ENCODE data around the gene NPSR1. TPM values are rescaled to one million over a fixed set of nuclear protein-coding genes. Genes with fewer than 3 reads are reported as not detected.
"Not testable (repeated sequence)": the region's sequence is repeated elsewhere in the genome, so short reads cannot be mapped to it uniquely, and the experiment has no call there.

Gene NPSR1
- not detected for total RNA-seq

DNA sequence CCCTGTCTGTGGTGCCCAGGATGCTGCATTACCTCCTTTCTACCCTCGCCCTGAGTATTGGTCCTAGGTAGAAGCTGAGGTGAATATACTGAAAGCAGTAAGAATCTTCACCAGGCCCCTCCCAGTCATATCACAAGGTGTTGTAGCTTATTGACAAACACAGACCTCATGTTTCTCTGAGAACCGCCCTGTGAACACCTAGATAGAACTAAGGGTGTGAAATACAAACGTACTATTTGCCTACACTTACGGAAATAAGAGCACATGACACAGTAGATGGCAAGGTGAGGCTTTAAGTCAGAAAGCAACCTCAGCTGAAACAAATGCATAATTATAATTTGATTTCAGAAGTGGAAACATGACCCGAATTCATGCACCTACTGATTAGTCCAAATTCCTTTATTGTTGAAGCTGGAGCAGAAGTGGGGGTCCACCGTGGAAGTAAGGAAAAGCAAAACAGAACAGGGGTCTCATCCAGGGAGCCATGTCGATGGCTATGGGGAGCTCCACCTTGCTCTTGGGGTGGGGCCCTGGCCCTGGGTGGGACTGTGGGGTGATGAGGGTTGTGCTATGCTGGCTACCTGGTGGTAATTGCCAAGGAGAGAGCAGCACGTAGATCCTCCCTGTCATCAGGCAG, at the start of gene NPSR1:
NPSR1 (plus strand) TSS at position 587 of the 637 bp plus-strand sequence. CDS start 195 bp downstream, outside the sequence.
- no peaks in the 10 kb centered on the region for H3K36me3 ChIP-seq
- ATAC-seq (ENCODE audit: insufficient number of reproducible peaks, low FRiP score, low read depth) = no peak
- no peak within 1 kb of the TSS for H3K27ac ChIP-seq
- DNase-seq (ENCODE audit: low spot score) = no peak
- no peak for TF ChIP-seq CTCF (IDR thresholded peaks at IDR 0.05)
- no peaks in the 10 kb centered on the region for H3K9me3 ChIP-seq
- H3K4me1 ChIP-seq (ENCODE audit: control insufficient read depth in 1 of 2, low read depth in 2 of 2) = no peaks in the 10 kb centered on the region
- no peak within 1 kb of the TSS for H3K4me3 ChIP-seq
- no peaks in the 10 kb centered on the region for H3K27me3 ChIP-seq (replicated peaks; ENCODE audit: insufficient read depth)

DNA sequence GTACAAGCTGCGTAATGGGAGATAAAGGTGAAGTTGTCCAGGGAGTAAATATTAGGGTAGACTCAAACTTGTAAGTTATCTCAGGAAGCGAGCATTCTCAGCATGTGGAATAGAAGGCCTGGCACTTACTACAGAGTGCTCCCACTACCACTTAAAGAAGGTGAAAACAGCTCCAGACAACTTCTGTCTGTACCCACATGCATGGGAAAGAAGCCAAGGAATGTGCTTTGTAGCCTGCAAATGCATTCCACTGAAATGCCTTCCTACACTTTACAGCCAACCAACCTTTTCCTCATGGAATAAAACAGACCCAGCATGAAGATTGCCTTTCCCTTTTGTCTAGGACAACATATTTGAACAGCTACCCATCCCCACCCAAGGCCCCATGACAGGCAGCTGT, 45.4 kb upstream of the NPSR1 start:
- TF ChIP-seq CTCF (IDR thresholded peaks at IDR 0.05) = no peak
- Histone ChIP-seq H3K9me3 (no peaks in the 10 kb centered on the region), H3K27me3 (replicated peaks; ENCODE audit: insufficient read depth) (no peaks in the 10 kb centered on the region), H3K27ac (no peak overlapping the region), H3K36me3 (no peaks in the 10 kb centered on the region), H3K4me3 (no peak overlapping the region), H3K4me1 (ENCODE audit: control insufficient read depth in 1 of 2, low read depth in 2 of 2) (no peaks in the 10 kb centered on the region)
- DNase-seq (ENCODE audit: low spot score) (no peak), ATAC-seq (ENCODE audit: insufficient number of reproducible peaks, low FRiP score, low read depth) (no peak)

DNA sequence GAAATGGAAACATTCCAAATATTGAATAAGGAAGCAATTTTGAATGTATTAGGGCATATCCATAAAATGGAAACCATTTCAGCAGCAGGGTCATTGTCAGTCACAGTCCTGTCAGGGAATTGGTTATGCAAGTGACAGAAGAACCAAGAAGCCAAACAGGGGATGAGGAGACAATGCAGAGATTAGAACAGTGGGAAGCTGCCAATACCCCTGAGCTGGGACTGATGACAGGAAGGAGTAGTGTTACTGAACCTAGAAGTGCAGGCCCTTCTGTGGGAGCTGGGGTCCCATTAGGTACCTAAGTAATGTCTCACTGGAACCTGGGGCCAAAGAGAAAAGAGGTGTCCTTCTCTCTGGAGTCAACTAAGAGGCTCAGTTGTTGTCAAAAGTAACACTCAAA, 37.6 kb upstream of the NPSR1 start:
- DNase-seq (ENCODE audit: low spot score) = no peak
- H3K27me3 ChIP-seq (replicated peaks; ENCODE audit: insufficient read depth) = no peaks in the 10 kb centered on the region
- no peaks in the 10 kb centered on the region for H3K4me1 ChIP-seq (ENCODE audit: control insufficient read depth in 1 of 2, low read depth in 2 of 2)
- H3K9me3 ChIP-seq = no peaks in the 10 kb centered on the region
- H3K4me3 ChIP-seq = no peak overlapping the region
- TF ChIP-seq CTCF (IDR thresholded peaks at IDR 0.05) = no peak
- no peak overlapping the region for H3K27ac ChIP-seq
- no peaks in the 10 kb centered on the region for H3K36me3 ChIP-seq
- ATAC-seq (ENCODE audit: insufficient number of reproducible peaks, low FRiP score, low read depth) = no peak

DNA sequence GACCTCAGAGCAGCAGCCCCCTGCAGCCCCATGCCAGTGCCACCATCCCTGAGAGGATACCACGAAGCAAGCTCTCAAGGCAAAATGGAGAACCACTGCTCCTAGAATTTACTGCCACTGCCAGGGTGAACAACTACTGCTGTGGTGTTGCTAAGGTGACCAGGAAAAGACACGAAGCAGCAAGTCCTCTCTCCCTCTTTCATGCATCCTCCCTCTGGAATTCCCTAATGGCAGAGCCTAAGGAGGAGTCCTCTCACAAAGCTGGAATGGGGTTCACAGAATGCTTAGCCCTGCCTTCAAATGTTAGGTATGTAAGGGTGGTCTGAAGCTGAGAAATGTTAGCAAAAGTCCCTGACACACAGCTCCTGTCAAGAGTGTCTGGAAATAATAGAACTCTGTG, 35.8 kb upstream of the NPSR1 start:
- no peaks in the 10 kb centered on the region for H3K27me3 ChIP-seq (replicated peaks; ENCODE audit: insufficient read depth)

GRCh38 chr7:34622771-34623250, 35.2 kb upstream of the NPSR1 start:
- Histone ChIP-seq H3K9me3 (no peaks in the 10 kb centered on the region), H3K27ac (no peak overlapping the region), H3K4me1 (ENCODE audit: control insufficient read depth in 1 of 2, low read depth in 2 of 2) (no peaks in the 10 kb centered on the region), H3K4me3 (no peak overlapping the region), H3K36me3 (no peaks in the 10 kb centered on the region), H3K27me3 (replicated peaks; ENCODE audit: insufficient read depth) (no peaks in the 10 kb centered on the region)
- DNase-seq (ENCODE audit: low spot score) (no peak), ATAC-seq (ENCODE audit: insufficient number of reproducible peaks, low FRiP score, low read depth) (no peak)
- no peak for TF ChIP-seq CTCF (IDR thresholded peaks at IDR 0.05)

More for the DNA sequence above, 35.8 kb upstream of the NPSR1 start:
- Histone ChIP-seq H3K36me3 (no peaks in the 10 kb centered on the region), H3K27ac (no peak overlapping the region), H3K9me3 (no peaks in the 10 kb centered on the region), H3K4me3 (no peak overlapping the region), H3K4me1 (ENCODE audit: control insufficient read depth in 1 of 2, low read depth in 2 of 2) (no peaks in the 10 kb centered on the region)
- TF ChIP-seq CTCF (IDR thresholded peaks at IDR 0.05) = no peak
- DNase-seq (ENCODE audit: low spot score) = no peak
- no peak for ATAC-seq (ENCODE audit: insufficient number of reproducible peaks, low FRiP score, low read depth)

DNA sequence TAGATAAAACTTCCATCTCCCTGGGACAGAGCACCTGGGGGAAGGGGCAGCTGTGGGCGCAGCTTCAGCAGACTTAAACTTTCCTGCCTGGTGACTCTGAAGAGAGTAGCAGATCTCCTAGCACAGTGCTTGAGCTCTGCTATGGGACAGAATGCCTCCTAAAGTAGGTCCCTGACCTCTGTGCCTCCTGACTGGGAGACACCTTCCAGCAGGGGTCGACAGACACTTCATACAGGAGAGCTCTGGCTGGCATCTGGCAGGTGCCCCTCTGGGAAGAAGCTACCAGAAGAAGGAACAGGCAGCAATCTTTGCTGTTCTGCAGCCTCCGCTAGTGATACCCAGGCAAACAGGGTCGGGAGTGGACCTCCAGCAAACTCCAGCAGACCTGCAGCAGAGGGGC, 29.4 kb upstream of the NPSR1 start:
- not testable (repeated sequence) for H3K27me3 ChIP-seq (replicated peaks; ENCODE audit: insufficient read depth); H3K9me3 ChIP-seq; H3K36me3 ChIP-seq; H3K27ac ChIP-seq; H3K4me1 ChIP-seq (ENCODE audit: control insufficient read depth in 1 of 2, low read depth in 2 of 2); DNase-seq (ENCODE audit: low spot score); H3K4me3 ChIP-seq; ATAC-seq (ENCODE audit: insufficient number of reproducible peaks, low FRiP score, low read depth)
